HG03159 (cell line): ENCODE measurements around the gene LAMC3.
"Not testable (repeated sequence)": the region's sequence is repeated elsewhere in the genome, so short reads cannot be mapped to it uniquely, and the experiment has no call there.

Experiments
- ATAC-seq: cut with Tn5 transposase; IDR thresholded peaks from one replicate; pipeline ENCODE4 v1.9.1; 2021; ENCODE audit warnings: mild to moderate bottlenecking, moderate library complexity; ENCODE audit not compliant: unreplicated experiment

The LAMC3 gene

DNA sequence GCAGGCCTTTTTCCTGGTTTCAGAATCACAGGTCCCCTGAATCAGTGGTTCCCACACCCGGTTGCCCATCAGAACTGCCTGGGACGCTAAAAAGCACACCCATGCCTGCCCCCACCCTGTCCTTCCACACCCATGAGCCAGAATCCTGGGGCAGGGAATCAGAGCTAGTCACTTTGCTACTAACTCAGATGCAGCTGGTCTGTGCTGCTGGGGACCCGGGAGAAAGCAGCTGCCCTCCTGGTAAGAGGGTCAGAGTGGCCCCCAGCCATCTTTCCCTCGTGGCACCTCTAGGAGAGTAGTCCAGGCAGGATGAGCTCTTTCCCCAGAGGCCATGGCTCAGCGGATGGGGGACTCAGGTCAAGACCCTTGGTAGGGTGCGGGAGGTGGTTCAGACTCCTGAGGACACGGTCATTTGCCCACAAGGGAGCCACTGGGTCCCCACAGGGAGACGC lies 105.1 kb downstream of the LAMC3 start:
- ATAC-seq, result no peak

DNA sequence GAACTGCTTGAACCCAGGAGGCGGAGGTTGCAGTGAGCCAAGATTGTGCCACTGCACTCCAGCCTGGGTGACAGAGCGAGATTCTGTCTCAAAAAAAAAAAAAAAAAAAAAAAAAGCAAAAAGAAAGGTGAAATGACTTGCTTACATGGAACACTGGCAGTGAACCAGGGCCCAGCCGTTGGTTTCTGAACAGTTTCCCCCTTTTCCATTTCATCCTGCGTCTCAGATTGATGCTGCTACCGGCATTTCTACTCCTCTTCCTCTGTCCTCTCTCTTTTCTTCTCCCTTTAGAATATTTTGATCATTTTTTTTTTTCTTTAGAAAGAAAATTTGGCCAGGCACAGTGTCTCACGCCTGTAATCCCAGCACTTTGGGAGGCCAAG lies 106.4 kb downstream of the LAMC3 start:
- not testable (repeated sequence) for ATAC-seq

DNA sequence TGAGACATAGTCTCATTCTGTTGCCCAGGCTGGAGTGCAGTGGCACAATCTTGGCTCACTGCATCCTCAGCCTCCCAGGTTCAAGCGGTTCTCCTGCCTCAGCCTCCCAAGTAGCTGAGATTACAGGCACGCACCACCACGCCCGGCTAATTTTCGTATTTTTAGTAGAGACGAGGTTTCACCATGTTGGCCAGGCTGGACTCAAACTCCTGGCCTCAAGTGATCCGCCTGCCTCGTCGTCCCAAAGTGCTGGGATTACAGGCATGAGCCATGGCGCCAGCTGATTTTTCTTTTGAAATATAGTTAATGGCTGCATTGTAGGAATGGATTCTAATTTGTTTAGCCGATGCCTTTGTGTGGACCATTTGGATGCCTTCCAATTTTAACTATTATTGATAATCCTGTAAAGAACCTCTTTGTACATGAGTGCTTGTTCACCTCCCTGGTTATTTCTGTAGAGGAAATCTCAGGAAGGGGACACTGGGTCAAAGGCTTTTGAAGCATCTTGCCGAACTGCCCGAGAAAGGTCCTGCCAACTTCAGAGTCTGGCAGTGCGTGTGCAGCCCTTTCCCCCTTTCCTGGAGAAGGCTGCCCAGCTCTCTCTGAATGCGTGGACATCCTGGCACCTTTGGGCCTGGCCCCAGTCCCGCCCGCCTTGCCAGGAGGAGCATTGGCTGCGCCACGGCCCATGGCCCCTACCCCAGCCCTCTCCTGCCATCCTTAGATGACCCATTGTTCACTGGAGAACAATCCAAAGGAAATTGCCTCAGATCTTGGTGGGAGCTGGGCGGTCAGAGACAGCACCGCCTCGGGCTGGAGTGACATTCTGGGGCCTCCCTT lies 107.5 kb downstream of the LAMC3 start:
- no peak for ATAC-seq

DNA sequence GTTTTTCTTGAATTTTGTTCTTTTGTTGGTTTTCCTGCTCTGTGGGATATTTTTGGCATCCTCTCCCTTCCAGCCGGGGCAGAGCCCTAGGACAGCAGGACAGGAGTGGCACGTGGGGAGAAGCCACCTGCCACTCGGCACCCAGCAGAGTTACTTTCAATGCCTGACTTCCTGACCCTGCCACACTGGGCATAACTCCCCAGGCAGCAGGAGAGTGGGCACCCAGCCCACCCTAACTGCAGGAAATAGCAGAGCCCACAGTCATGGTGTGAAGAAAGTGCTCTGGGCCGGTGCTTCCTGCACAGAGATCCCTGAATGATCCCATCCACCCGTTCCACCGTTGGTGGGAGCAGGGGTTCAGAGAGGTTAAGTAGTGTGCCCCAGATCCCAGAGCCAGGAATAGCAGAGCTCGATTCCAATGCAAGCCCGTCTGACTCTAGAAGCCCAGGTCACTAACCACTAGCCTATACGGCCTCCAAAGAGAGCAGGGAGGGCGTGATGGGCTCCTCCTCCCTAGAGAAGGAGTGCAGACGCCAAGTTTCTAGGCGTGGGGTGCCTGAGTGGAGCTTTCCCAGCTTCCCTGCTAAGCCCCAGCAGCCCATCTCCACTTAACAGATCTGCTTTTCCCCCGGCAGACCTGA lies 108.3 kb downstream of the LAMC3 start:
- no peak for ATAC-seq

DNA sequence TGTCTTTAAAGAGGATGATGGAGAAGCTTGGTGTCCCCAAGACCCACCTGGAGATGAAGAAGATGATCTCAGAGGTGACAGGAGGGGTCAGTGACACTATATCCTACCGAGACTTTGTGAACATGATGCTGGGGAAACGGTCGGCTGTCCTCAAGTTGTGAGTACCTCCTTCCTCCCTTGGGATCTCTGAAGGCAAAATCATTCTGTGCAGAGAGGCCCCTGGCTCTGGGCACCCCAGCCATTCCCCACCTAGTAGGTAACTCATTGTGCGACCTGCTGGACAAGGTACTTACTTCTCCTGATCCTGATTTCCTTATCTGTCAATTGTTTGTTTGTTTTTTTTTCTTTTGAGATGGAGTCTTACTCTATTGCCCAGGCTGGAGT lies 108.8 kb downstream of the LAMC3 start:
- ATAC-seq, result no peak

DNA sequence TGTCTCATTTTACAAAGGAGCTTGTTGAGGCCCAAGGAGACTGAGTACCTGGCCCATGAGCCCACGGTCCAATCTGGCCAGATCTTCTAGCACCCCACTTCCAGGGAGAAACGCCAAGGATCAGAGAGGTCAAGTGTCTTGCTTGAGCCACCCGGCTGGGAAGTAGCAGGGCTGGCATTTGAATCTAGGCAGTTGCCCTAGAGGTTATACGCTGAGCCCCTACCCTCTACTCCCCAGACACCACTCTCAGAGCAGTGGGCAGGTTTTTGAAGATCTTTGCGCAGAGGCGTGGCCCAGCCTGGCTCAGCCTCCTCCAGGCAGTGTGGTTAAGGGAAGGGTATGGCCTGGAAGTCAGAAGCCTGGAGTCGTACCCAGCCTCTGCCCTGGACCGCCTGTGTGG lies 110.6 kb downstream of the LAMC3 start:
- no peak for ATAC-seq

DNA sequence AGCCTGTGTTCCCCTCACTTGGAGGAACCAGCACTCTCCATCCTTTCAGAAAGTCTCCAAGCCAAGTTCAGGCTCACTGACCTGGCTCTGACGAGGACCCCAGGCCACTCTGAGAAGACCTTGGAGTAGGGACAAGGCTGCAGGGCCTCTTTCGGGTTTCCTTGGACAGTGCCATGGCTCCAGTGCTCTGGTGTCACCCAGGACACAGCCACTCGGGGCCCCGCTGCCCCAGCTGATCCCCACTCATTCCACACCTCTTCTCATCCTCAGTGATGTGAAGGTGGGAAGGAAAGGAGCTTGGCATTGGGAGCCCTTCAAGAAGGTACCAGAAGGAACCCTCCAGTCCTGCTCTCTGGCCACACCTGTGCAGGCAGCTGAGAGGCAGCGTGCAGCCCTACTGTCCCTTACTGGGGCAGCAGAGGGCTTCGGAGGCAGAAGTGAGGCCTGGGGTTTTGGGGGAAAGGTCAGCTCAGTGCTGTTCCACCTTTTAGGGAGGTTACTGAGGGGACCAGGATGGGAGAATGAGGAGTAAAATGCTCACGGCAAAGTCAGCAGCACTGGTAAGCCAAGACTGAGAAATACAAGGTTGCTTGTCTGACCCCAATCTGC lies 111.8 kb downstream of the LAMC3 start:
- no peak for ATAC-seq

DNA sequence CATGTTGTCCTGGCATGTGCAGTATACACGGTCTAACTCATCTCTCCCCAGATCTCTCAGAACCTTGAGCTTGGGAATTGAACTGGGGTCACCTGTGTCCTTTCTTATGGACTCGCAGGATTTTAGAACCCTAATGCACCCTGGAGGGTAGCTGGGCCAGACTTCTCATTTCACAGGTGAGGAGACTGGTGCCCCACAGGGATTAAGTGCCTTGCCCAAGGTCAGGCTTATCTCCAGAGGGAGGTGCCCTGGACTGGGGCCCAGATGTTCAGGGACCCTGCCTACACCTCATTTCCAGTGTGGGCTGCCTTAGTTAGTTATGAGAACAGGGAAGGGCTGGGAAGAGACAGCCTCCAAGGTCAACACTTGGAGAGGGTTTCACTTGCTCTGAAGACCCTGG lies 112.4 kb downstream of the LAMC3 start:
- ATAC-seq, result no peak

DNA sequence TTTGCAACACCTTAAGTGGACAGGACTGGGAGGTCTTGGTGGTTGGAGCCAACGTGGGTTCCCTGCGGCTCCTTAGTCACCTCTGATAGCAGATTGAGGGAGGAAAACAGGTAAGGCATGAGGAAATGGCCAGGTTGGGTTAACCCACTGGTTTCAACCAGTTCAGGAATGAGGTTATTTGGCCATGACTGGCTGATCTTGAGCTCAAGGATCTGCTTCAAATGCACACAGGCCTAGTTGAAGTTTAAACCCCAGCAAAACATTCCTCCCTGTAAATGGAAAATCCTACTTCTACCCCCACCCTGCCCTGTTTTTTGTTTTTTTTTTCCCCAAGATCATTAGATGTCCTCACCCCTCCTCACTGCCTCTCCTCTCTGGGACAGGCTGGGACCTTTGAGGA lies 113.2 kb downstream of the LAMC3 start:
- ATAC-seq, result no peak

DNA sequence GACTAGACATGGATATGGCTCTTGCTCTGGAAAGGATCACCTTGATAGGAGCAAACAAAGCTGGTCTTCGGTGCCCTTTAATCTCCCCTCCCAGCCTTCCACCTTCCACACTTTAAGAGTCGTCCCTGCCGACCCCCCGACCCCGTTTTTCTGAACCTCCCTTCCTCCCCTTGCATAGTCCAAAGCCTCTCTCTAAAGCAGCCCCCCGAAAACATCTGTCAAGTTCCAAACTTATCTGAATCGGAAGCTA lies 116.0 kb downstream of the LAMC3 start:
- ATAC-seq, result no peak

DNA sequence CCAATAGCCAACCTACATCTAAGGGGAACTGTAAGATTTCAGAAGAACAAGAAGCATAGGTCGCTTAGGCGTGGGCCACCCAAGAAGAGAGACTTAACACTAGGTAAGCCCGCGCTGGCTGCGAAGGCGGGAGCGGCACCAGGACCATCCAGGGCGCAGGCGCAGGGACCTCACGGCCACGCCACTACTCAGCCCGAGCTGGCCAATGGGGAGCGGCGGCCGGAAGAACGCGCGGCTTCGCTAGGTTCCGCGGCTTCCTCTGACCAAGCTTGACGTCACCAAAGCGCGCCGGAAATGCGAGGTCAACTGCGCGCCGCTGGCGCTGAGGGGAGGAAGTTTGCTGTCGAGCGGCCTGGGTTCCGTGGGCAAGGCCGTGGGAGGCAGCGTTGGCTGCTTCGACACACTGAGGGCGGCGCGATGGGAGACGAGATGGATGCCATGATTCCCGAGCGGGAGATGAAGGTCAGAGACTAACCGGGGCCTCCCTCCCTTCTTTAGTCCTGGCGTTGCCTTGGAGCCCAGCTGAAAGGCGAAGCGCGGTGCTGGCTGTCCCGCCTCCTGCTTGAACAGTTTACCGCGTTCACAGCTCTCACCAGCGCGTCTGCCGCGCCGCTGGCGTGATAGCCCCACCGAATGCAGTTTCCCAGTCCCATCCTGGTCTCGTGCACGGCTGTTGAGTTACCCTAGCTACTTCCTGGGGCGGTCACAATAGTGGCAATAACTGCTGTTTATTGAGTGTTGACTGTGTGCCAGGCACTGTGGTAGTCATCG lies 116.5 kb downstream of the LAMC3 start, which contains the start of gene NUP214:
Gene NUP214 (plus strand): TSS at position 299 of the 771 bp plus-strand sequence. CDS start 119 bp downstream, at position 418.
- ATAC-seq, result peak; percentile 97

DNA sequence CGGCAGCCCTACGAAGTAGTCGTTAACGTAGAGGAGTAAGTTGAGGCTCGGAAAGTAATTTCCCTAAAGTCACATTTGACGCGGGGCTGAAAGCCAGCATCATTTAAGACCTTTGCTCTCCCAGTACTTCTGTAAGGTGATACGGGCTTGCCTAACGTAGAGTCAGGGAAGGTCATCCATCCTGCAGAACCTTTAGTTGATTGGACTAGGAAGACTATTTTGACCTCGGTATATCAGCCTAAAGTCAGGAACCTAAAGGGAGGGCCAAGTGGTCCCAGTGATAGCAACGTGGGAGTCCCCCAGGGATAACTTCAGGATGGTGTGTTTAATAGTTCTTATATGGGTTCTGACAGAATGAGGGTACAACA lies 117.1 kb downstream of the LAMC3 start:
- no peak for ATAC-seq

DNA sequence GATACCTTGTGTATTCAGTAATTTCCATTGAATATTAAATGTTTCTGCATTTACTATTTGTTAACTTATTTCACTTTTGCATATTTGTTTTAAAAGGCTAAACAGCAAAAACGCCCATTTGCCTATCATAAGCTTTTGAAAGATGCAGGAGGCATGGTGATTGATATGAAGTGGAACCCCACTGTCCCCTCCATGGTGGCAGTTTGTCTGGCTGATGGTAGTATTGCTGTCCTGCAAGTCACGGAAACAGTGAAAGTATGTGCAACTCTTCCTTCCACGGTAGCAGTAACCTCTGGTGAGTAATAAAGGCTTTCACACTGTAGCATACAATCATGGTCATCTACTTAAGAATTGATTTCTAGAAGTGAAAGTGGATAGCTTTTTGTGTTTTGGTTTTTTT lies 120.2 kb downstream of the LAMC3 start:
- no peak for ATAC-seq

DNA sequence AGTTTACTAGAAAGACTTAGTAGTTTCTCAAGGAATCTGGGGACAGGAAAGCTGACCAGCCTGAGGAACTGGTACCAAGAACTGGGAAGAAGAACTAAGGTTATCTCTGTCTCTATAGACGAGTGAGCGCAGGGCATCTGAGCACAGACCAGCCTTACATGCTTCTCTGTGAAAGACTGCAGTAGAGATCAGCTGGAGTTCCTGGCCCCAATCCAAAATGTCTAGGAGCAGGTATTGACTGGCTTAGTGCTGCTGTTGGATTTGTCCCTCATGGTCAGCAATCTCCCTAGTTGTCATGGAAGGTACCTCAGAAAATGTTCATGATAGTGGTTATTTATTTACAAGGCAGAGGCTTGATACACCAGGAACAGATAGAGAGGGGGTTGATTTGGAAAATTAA lies 129.7 kb downstream of the LAMC3 start:
- ATAC-seq, result no peak

DNA sequence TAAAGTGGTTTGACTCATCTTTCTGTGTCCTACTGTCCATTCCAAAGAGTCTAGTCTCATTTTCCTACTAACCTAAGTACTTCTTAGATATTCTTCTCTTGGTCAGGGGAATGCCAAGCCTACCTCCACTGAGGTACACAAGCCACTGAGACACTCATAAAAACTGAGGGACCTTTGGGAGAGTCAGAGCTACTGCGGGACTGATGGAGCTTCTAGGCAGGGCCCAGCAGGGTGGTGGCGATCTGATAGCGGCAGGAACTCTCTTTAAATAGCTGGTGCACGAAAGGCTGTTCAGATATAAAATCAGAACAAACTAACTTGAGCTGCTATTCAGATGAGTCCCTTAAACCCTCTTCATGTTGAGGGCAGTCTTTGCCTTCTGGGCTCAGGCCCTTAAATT lies 131.1 kb downstream of the LAMC3 start:
- no peak for ATAC-seq

DNA sequence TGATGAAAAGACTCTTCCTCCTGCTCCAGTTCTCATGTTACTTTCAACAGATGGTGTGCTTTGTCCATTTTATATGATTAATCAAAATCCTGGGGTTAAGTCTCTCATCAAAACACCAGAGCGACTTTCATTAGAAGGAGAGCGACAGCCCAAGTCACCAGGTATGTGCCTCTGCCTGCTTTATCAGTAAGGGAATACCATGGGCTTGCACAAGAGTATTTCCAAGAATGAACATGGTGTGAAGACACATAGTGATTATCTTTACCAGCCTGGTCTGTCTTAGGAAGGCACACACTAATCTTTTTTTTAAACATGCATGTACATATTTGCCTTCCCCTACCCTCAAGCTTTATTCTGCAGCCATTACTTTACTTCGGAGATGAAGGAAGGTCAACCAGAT lies 131.6 kb downstream of the LAMC3 start:
- ATAC-seq, result no peak

DNA sequence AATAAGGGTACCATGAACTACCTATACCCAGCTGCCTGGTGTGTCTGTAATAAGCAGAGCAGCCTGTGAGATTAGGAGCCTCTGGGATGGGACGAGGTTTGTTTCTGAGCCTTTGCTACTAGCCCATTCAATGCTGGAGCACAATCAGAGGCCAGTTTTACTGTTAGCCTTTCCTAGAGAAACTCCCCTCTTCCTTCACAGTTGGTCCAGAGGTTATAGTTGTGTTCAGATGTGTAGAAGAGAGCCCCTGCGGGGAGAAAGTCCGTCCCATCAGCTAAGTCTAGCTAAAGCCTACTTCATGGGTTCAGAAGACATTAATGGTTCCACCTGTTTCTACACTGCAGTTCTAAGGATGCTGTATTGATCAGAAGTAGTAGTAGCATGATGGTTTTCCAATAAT lies 133.2 kb downstream of the LAMC3 start:
- ATAC-seq, result no peak
